HS-27A (cell line): ENCODE data around the gene OPRM1.
"Not testable (repeated sequence)": the region's sequence is repeated elsewhere in the genome, so short reads cannot be mapped to it uniquely, and the experiment has no call there.

ENCODE experiments used
- DNase-seq: peaks from one replicate; pipeline ENCODE4 v3.0.0-alpha.2; 2012; ENCODE audit warnings: low read depth, missing footprints

The OPRM1 gene

GRCh38 chr6:154039231-154039842 lies at the start of gene OPRM1:
Gene OPRM1 (plus strand): TSS chr6:154039240. CDS start chr6:154039545, 305 bp downstream.
- DNase-seq, result no peak

GRCh38 chr6:153989989-153990388 lies 49.1 kb upstream of the OPRM1 start:
- DNase-seq, result no peak

- no peak for DNase-seq
These were observed 45.0 kb upstream of the OPRM1 start for GRCh38 chr6:153994004-153994403.

- DNase-seq, result no peak
These were observed 44.2 kb upstream of the OPRM1 start for GRCh38 chr6:153994811-153995210.

GRCh38 chr6:153997221-153997620 lies 41.8 kb upstream of the OPRM1 start:
- DNase-seq, result no peak

GRCh38 chr6:154001494-154002285 lies 37.4 kb upstream of the OPRM1 start:
- no peak for DNase-seq

GRCh38 chr6:154002894-154003293 lies 36.1 kb upstream of the OPRM1 start:
- DNase-seq, result no peak

- DNase-seq, result no peak
These were observed 28.7 kb upstream of the OPRM1 start for GRCh38 chr6:154010371-154010770.

GRCh38 chr6:154012852-154013251 lies 26.2 kb upstream of the OPRM1 start:
- DNase-seq, result no peak

GRCh38 chr6:154017786-154018185 lies 21.3 kb upstream of the OPRM1 start:
- no peak for DNase-seq

- DNase-seq, result no peak
These were observed 8.4 kb upstream of the OPRM1 start for GRCh38 chr6:154030646-154031045.

GRCh38 chr6:154041001-154041400 lies 2.0 kb downstream of the OPRM1 start:
- DNase-seq, result no peak

GRCh38 chr6:154053141-154053540 lies 14.1 kb downstream of the OPRM1 start:
- no peak for DNase-seq

GRCh38 chr6:154056536-154056935 lies 17.5 kb downstream of the OPRM1 start:
- DNase-seq, result no peak

- no peak for DNase-seq
These were observed 18.1 kb downstream of the OPRM1 start for GRCh38 chr6:154057098-154057497.

- no peak for DNase-seq
These were observed 20.1 kb downstream of the OPRM1 start for GRCh38 chr6:154058963-154059680.

GRCh38 chr6:154060076-154060475 lies 21.0 kb downstream of the OPRM1 start:
- DNase-seq, result no peak

- no peak for DNase-seq
These were observed 31.0 kb downstream of the OPRM1 start for GRCh38 chr6:154070041-154070440.

- no peak for DNase-seq
These were observed 31.6 kb downstream of the OPRM1 start for GRCh38 chr6:154070657-154071056.

- no peak for DNase-seq
These were observed 32.2 kb downstream of the OPRM1 start for GRCh38 chr6:154071236-154071635.

- DNase-seq, result no peak
These were observed 32.7 kb downstream of the OPRM1 start for GRCh38 chr6:154071711-154072110.

- DNase-seq, result not testable (repeated sequence)
These were observed 39.6 kb downstream of the OPRM1 start for GRCh38 chr6:154078596-154078995.
